Thoracic aorta (tissue), 2 donors: Measurements from ENCODE around the gene NHSL2. TPM values are rescaled to one million over a fixed set of nuclear protein-coding genes. Genes with fewer than 3 reads are reported as not detected.
A peak's percentile ranks its signal among the peaks of the same experiment; 100 is the strongest.

Experiments
- ATAC-seq: fragments of 150-250 bp; one replicate; pipeline ENCODE4 v1.8.0; 2017; ENCODE audit warnings: low read depth; ENCODE audit not compliant: insufficient number of reproducible peaks, low FRiP score
- DNase-seq: peaks from one replicate; pipeline ENCODE4 v3.0.0-alpha.2; 2020; ENCODE audit warnings: low spot score
- H3K27ac ChIP-seq, 2 donors: fragments of 200-600 bp; sonication (generic); 1 replicate in 1 of 2; 2 replicates in 1 of 2; pipeline ENCODE4 v1.5.1; 2016; ENCODE audit warnings: mild to moderate bottlenecking in 2 of 2, moderate library complexity in 2 of 2
- H3K27me3 ChIP-seq: fragments of 200-600 bp; sonication (generic); replicated peaks from 2 replicates; pipeline ENCODE4 v1.6.0; 2016; ENCODE audit warnings: mild to moderate bottlenecking; ENCODE audit not compliant: insufficient read depth
- H3K36me3 ChIP-seq: fragments of 200-600 bp; sonication (generic); one replicate; pipeline ENCODE4 v1.5.1; 2016
- H3K4me1 ChIP-seq, 2 donors: fragments of 200-600 bp; sonication (generic); 1 replicate in 1 of 2; 2 replicates in 1 of 2; pipeline versions ENCODE4 v1.5.1 to v1.6.0; 2016; ENCODE audit warnings: low read depth in 2 of 2, mild to moderate bottlenecking in 1 of 2; ENCODE audit not compliant: control insufficient read depth in 1 of 2
- H3K4me3 ChIP-seq: fragments of 200-600 bp; sonication (generic); 2 replicates; pipeline ENCODE4 v1.5.1; 2016; ENCODE audit warnings: mild to moderate bottlenecking
- H3K9me3 ChIP-seq: fragments of 200-600 bp; sonication (generic); 2 replicates; pipeline ENCODE4 v1.5.1; 2016
- total RNA-seq, 2 donors: library from RNA; depleted of rRNA; stranded (reverse); fragments of >200 nt; gene quantifications; one replicate each; pipeline versions ENCODE4 v1.1.0 to v1.2.3, GENCODE V29; 2016
- TF ChIP-seq, protein P1 (sequence below): fragments of 200-600 bp; sonication (generic); IDR thresholded peaks from one replicate; pipeline ENCODE4 v1.5.1; 2019; ENCODE audit warnings: antibody characterized with exemption

NHSL2 gene
- total RNA-seq, 2 donors from 2014 or later = 15.0 to 16.5 TPM

DNA sequence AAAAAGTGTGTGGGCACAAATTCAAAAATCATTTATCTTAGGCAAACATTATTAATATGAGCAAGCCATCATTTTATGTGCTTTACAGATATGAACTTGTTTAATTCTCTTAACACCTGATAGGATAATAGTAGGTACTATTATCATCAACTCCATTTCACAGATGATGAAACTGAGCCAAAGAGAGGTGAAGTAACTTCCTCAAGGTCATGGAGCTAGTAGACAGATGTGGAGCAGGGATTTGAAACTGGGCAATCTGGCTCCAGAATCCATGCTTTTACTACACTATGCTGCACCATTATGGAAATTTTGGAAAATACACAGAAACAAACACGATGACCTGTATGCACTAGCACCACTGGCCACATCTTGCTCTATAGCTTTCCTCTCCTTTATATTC lies 269.9 kb downstream of the NHSL2 start:
- no peak for DNase-seq
- Histone ChIP-seq H3K36me3 (no peaks in the 10 kb centered on the region), H3K27ac (peak overlapping the region in 1 of 2 donors; percentile 71), H3K9me3 (no peaks in the 10 kb centered on the region), H3K4me3 (peak overlapping the region; percentile 75), H3K27me3 (no peaks in the 10 kb centered on the region), H3K4me1 (peaks cover 4 to 14% of the 10 kb centered on the region in 2 donors)
- no peak for ATAC-seq
- TF ChIP-seq, protein P1, sequence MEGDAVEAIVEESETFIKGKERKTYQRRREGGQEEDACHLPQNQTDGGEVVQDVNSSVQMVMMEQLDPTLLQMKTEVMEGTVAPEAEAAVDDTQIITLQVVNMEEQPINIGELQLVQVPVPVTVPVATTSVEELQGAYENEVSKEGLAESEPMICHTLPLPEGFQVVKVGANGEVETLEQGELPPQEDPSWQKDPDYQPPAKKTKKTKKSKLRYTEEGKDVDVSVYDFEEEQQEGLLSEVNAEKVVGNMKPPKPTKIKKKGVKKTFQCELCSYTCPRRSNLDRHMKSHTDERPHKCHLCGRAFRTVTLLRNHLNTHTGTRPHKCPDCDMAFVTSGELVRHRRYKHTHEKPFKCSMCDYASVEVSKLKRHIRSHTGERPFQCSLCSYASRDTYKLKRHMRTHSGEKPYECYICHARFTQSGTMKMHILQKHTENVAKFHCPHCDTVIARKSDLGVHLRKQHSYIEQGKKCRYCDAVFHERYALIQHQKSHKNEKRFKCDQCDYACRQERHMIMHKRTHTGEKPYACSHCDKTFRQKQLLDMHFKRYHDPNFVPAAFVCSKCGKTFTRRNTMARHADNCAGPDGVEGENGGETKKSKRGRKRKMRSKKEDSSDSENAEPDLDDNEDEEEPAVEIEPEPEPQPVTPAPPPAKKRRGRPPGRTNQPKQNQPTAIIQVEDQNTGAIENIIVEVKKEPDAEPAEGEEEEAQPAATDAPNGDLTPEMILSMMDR = no peak

DNA sequence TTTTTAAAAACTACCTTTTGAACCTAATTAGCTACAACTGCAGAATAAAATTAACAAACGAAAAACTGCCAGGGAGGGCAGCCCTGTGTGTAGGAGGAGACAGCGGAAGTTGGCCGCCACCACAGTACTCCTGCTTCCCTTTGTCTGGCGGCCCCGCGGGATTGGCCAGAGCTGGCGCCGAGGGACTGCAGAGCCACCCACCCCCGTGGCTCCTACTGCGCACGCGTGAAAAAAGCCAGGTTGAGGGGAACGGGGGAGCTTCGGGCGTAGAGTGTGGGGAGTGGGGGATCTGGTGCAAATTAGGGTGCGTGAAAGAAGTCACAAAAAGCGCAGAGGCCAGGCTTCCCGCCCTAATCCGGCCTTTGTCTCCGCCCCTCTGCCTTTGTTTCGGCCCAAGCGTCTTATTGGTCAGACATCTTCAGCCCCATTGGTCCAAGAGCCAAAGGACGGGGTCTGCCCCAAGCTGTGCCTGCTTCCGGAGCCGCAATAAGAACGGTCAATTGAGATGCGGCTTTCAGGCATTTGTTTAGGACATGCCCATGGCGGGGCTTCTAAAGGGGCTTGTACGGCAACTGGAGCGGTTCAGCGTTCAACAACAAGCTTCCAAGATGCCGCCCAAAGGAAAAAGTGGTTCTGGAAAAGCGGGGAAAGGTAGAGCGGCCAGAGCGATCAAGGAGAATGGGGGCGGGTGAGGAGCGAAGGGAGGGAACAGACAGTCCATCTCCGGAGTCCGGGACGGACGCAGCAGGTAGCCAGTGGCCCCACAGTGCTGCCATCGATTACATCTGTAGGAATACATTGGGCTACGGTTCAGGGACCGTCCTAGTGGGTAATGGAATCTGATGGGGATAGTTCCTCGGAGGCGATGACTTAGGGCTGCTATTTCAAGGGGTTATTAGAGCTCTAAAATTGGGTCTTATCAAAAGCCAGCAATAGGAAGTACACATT lies 270.8 kb downstream of the NHSL2 start, which contains the start of gene PIN4:
Gene PIN4 (plus strand): TSS at position 580 of the 948 bp plus-strand sequence. CDS start 29 bp downstream, at position 609.
- Histone ChIP-seq H3K27ac (peak within 1 kb of the TSS; percentile 58 to 71), H3K4me1 (peaks cover 4 to 14% of the 10 kb centered on the region in 2 donors), H3K27me3 (no peaks in the 10 kb centered on the region), H3K4me3 (peak within 1 kb of the TSS; percentile 75), H3K9me3 (no peaks in the 10 kb centered on the region), H3K36me3 (no peaks in the 10 kb centered on the region)
- ATAC-seq (peak; percentile 97), DNase-seq (peak; percentile 71)
- TF ChIP-seq, protein P1 = no peak

DNA sequence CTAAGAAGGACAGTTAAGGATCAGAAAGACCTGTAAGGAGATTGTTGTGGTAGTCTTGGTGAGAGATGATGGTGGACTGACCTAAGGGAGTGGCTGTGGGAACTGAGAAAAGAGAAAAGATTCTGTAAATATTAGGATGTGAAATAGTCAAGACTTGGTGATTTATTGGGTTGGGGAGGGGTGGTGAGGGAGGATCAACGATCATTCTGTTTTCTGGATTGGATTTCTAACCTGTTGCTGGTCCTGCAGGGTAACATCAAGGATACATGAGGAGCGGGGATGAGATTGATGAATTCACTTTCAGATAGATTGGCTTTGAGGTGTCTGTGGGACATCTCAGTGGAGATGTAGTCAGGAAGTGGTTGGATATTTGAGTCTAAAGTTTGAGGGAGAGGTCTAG lies 272.3 kb downstream of the NHSL2 start:
- Histone ChIP-seq H3K4me3 (no peak overlapping the region), H3K36me3 (no peaks in the 10 kb centered on the region), H3K4me1 (peaks cover 4 to 14% of the 10 kb centered on the region in 2 donors), H3K27ac (no peak overlapping the region), H3K27me3 (no peaks in the 10 kb centered on the region), H3K9me3 (no peaks in the 10 kb centered on the region)
- ATAC-seq = no peak
- no peak for DNase-seq
- TF ChIP-seq, protein P1 = no peak

DNA sequence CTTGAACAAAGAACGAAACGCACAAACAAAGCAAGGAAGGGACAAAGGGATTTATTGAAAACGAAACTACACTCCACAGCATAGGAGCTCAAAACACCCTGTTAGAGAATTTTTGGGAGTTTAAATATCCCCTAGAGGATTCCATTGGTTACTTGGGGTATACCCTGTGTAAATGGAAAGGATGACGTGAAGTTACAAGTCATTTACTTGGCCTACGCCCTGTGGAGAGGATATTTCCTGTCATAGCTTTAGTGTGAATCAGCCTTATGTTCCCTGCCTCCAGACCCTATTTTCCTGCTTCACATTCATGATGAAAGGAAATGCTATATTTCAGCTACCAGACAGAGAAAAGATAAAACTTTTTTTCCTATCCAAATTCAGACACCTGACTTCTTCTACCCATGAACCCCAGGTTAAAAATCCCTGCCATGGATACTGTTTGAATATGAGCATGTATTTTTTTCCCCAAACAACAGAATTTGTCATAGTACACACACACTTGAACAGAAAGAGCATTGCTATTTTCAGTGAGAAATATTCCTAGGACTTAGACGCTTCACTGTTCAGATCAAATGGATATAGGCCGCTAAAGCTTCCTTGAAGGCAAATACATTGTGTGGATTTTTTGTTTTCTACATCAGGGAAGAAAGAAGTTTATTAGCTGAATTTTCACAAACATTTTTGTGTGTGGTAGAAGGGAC lies 291.3 kb downstream of the NHSL2 start:
- H3K4me1 ChIP-seq = no peaks in the 10 kb centered on the region
- DNase-seq (no peak), ATAC-seq (no peak)
- no peak overlapping the region for H3K4me3 ChIP-seq
- TF ChIP-seq, protein P1 = no peak
- H3K27me3 ChIP-seq = no peaks in the 10 kb centered on the region
- no peaks in the 10 kb centered on the region for H3K36me3 ChIP-seq
- no peaks in the 10 kb centered on the region for H3K9me3 ChIP-seq
- H3K27ac ChIP-seq = no peak overlapping the region

Other genes starting within 250 kb of the NHSL2 start
- gene CXorf49, start 192.6 kb upstream of the NHSL2 start, total RNA-seq = not detected
- not detected for gene CXorf49B, start 147.5 kb upstream of the NHSL2 start, total RNA-seq
- gene RTL5, start 221.1 kb downstream of the NHSL2 start, total RNA-seq = 10 to 100 TPM in 1 of 2 donors, 1 to 10 TPM in 1; 7.6 to 11.6 TPM